Pancreas (tissue), 10 donors: ENCODE results near the gene NEGR1. TPM values are rescaled to one million over a fixed set of nuclear protein-coding genes. Genes with fewer than 3 reads are reported as not detected.

Experiments used
- ATAC-seq, 4 donors: fragments of 200-7000 bp; cut with Tn5 transposase; one replicate each; pipeline versions ENCODE4 v1.8.0 to v1.9.1; 2020; ENCODE audit warnings: mild to moderate bottlenecking in 4 of 4, moderate library complexity in 4 of 4
- DNase-seq, 6 donors: peaks; one replicate each; pipeline ENCODE4 v3.0.0-alpha.2; 2020
- FAIRE-seq: peaks from 2 replicates; lab custom pipeline; 2012; peaks lifted over from hg19 to GRCh38; lab: Jason Lieb, UNC
- H3K27ac ChIP-seq, 4 donors: fragments of 200-600 bp; sonication (generic); 1 replicate in 3 of 4; 2 replicates in 1 of 4; pipeline versions ENCODE4 v1.5.0 to v1.8.0; 2020
- H3K27me3 ChIP-seq, 4 donors: fragments of 200-600 bp; one replicate each; pipeline ENCODE4 v1.8.0; 2021
- H3K36me3 ChIP-seq, 3 donors: fragments of 200-600 bp; sonication (generic) in 1 of 3; one replicate each; pipeline versions ENCODE4 v1.5.0 to v1.8.0; 2020 to 2021
- H3K4me1 ChIP-seq, 3 donors: fragments of 200-600 bp; one replicate each; pipeline ENCODE4 v1.8.0; 2021
- H3K4me3 ChIP-seq, 4 donors: fragments of 200-600 bp; sonication (generic) in 2 of 4; one replicate each; pipeline versions ENCODE4 v1.5.0 to v1.8.0; 2020 to 2021
- H3K9me3 ChIP-seq, 4 donors: fragments of 200-600 bp; one replicate each; pipeline ENCODE4 v1.8.0; 2021
- CTCF ChIP-seq, 4 donors: fragments of 200-600 bp; sonication (generic) in 3 of 4; IDR thresholded peaks; one replicate each; pipeline versions ENCODE4 v1.5.0 to v1.8.0; 2021; ENCODE audit warnings: antibody characterized with exemption in 4 of 4
- WGBS, 2 donors: extraction: QIAGEN DNeasy Blood & Tissue Kit; methylation state at CpG; one replicate each; pipeline ENCODE4 v1.1.7; 2013; 5-methylcytosine and 5-hydroxymethylcytosine counted together
- intact Hi-C, 3 donors: fragments of 100-400 bp; cut with DNase I; formaldehyde crosslinking; loops; one replicate each; pipeline versions ENCODE4 v1.11.1 to v1.14.2; 2022
- polyA plus RNA-seq, 2 donors: library from polyadenylated mRNA; stranded (reverse); fragments of 200-250 nt; gene quantifications; one replicate each; pipeline ENCODE4 v1.2.3, GENCODE V29; 2013
- total RNA-seq, 6 donors: library from RNA; stranded (reverse); fragmentation: NEBNext Ultra II Directional in 4 of 6; extraction: Animal tissue kit (Norgen Biotek cat#: 25700) in 4 of 6; gene quantifications; one replicate each; pipeline versions ENCODE4 v1.2.1 to v1.2.4, GENCODE V29; 2021 to 2023
- donor health status: healthy with polysubstance abuse.
- donor health status: DM: no; HTN: no; CAD: no; lungs with moderate emphysema.
- donor health status: DM: no; HTN: no; CAD: no.
- donor health status: control.
- donor health status: control.
- donor health status: Bipolar disorder and iron deficiency.
- donor health status: DM: yes; HTN: yes; CAD: no.
- donor health status: DM: no; HTN: no; CAD: no.
- donor health status: DM: no; HTN: no; CAD: no.
- donor health status: DM: yes; HTN: yes; CAD: no.

The NEGR1 gene
- total and polyA plus RNA-seq, 8 donors: 1.2 to 9.3 (median 3.4) TPM

- ATAC-seq (no peak), FAIRE-seq (no peak), DNase-seq (no peak)
- intact Hi-C loops: no loop called here
- peak overlapping the region; percentile 19 to 88 (median 74) for H3K27ac ChIP-seq
- no peak for TF ChIP-seq CTCF (IDR thresholded peaks at IDR 0.05)
- H3K36me3 ChIP-seq: no peaks in the 10 kb centered on the region
- peaks cover 0 to 6% (median 0%) of the 10 kb centered on the region in 3 donors for H3K4me1 ChIP-seq
- no peaks in the 10 kb centered on the region for H3K9me3 ChIP-seq
- WGBS, 2 donors: 0% methylated on average over 7 of the region's 7 CpGs
- peak overlapping the region; percentile 32 to 52 (median 42) for H3K4me3 ChIP-seq
- H3K27me3 ChIP-seq: peaks cover 0 to 3% (median 1%) of the 10 kb centered on the region in 4 donors
Observed at GRCh38 chr1:72284084-72284347, 1.7 kb upstream of the NEGR1 start.

- TF ChIP-seq CTCF (IDR thresholded peaks at IDR 0.05): no peak
- Histone ChIP-seq H3K27me3 (peaks cover 0 to 3% (median 0%) of the 10 kb centered on the region in 4 donors), H3K36me3 (no peaks in the 10 kb centered on the region), H3K27ac (peak overlapping the region; percentile 19 to 88 (median 74)), H3K9me3 (no peaks in the 10 kb centered on the region), H3K4me1 (peaks cover 0 to 6% (median 0%) of the 10 kb centered on the region in 3 donors), H3K4me3 (peak overlapping the region; percentile 32 to 52 (median 42))
- peak; percentile 67 to 87 (median 80) for ATAC-seq
- intact Hi-C loops: no loop called here
- FAIRE-seq: no peak
- peak; percentile 39 to 75 (median 51) for DNase-seq
- 0 to 1% methylated on average over 56 of the region's 56 CpGs for WGBS, 2 donors
Observed at GRCh38 chr1:72283307-72284083, 1.2 kb upstream of the NEGR1 start.

GRCh38 chr1:72283022-72283306 lies 625 bp upstream of the NEGR1 start:
- TF ChIP-seq CTCF (IDR thresholded peaks at IDR 0.05): no peak
- no peak for ATAC-seq
- Histone ChIP-seq H3K4me1 (peaks cover 0 to 6% (median 0%) of the 10 kb centered on the region in 3 donors), H3K27ac (peak overlapping the region; percentile 19 to 88 (median 74)), H3K36me3 (no peaks in the 10 kb centered on the region), H3K27me3 (peaks cover 0 to 3% (median 0%) of the 10 kb centered on the region in 4 donors), H3K9me3 (no peaks in the 10 kb centered on the region), H3K4me3 (peak overlapping the region; percentile 32 to 52 (median 42))
- 0 to 1% methylated on average over 8 of the region's 8 CpGs for WGBS, 2 donors
- DNase-seq: no peak
- intact Hi-C loops: no loop called here
- FAIRE-seq: no peak

DNA sequence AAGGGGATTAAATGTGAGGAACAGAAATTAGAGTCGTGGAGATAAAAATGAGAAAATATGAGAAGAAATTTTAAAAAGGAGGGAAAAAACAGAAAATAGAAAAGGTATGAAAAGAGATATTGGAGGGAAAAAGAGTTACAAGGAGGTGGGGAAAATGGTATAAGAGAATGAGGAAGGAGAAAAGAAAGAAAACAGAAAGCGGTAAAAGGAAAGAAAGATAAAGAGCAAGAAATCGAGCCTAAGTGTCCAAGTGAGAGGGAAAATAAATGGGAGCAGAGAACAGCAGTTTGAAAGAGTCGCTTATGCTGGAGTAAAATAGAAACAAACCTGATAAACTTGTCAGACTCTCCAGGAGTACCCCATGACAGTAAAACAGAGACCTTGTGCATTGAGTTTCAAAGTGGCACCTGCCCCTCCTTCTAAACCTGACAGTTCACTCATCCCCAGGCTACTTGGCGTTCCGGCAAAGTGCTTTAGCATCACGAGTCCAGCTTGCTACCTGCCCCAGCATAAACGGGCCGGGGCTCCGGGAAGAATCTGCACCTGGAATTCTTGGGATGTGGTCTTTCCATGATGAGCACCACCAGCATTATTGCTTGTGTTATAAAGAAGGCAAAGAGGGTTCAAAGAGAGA lies 585 bp downstream of the NEGR1 start:
- H3K9me3 ChIP-seq: no peaks in the 10 kb centered on the region
- FAIRE-seq (no peak), ATAC-seq (no peak), DNase-seq (peak in 2 of 6 donors; percentile 37 to 41)
- H3K27me3 ChIP-seq: no peaks in the 10 kb centered on the region
- no peaks in the 10 kb centered on the region for H3K36me3 ChIP-seq
- 7 to 9% methylated on average over 10 of the region's 10 CpGs for WGBS, 2 donors
- no peak for TF ChIP-seq CTCF (IDR thresholded peaks at IDR 0.05)
- H3K27ac ChIP-seq: peak overlapping the region in 1 of 4 donors; percentile 15
- intact Hi-C loops: no loop called here
- H3K4me1 ChIP-seq: peaks cover 0 to 6% (median 0%) of the 10 kb centered on the region in 3 donors
- peak overlapping the region in 2 of 4 donors; percentile 48 to 52 for H3K4me3 ChIP-seq

- no peak for TF ChIP-seq CTCF (IDR thresholded peaks at IDR 0.05)
- peak overlapping the region in 1 of 4 donors; percentile 52 for H3K4me3 ChIP-seq
- 22 to 31% methylated on average over 2 of the region's 2 CpGs for WGBS, 2 donors
- H3K36me3 ChIP-seq: no peaks in the 10 kb centered on the region
- DNase-seq (no peak), FAIRE-seq (no peak), ATAC-seq (no peak)
- H3K9me3 ChIP-seq: no peaks in the 10 kb centered on the region
- intact Hi-C loops: no loop called here
- peaks cover 0 to 6% (median 0%) of the 10 kb centered on the region in 3 donors for H3K4me1 ChIP-seq
- no peak overlapping the region for H3K27ac ChIP-seq
- no peaks in the 10 kb centered on the region for H3K27me3 ChIP-seq
Observed at GRCh38 chr1:72281144-72281543, 1.2 kb downstream of the NEGR1 start.
